GM21528 (cell line): ENCODE measurements around the gene PCYT1B.
"Not testable (repeated sequence)": the region's sequence is repeated elsewhere in the genome, so short reads cannot be mapped to it uniquely, and the experiment has no call there.

Source experiments
- ATAC-seq: cut with Tn5 transposase; IDR thresholded peaks from one replicate; pipeline ENCODE4 v1.9.1; 2021; ENCODE audit warnings: mild to moderate bottlenecking, moderate library complexity; ENCODE audit not compliant: unreplicated experiment, low FRiP score

PCYT1B gene

GRCh38 chrX:24646745-24647182, 383 bp downstream of the PCYT1B start:
- ATAC-seq = no peak

DNA sequence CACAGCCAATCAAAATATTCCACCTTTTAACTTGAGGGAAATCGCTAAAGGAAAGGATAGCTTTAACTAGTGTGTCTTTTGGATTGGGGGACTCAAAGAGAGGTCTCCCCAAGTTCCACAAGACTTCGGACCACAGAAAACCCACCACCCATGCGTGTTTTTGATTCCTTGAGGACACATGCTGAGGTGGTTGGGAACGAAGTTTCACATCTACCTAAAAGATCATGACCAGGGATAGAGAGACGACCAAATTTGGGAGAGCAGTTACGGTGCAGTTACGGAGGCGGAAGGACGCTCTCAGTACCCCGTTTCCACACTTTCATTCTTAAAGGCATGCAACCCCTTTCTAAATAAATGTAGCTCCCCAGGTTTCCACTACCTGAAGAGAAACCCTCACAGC, 1.1 kb downstream of the PCYT1B start:
- ATAC-seq = no peak

GRCh38 chrX:24643116-24643515, 4.0 kb downstream of the PCYT1B start:
- ATAC-seq = no peak

- no peak for ATAC-seq
Observed at GRCh38 chrX:24629701-24630100, 17.4 kb downstream of the PCYT1B start.

GRCh38 chrX:24619647-24620046, 27.5 kb downstream of the PCYT1B start:
- ATAC-seq = no peak

DNA sequence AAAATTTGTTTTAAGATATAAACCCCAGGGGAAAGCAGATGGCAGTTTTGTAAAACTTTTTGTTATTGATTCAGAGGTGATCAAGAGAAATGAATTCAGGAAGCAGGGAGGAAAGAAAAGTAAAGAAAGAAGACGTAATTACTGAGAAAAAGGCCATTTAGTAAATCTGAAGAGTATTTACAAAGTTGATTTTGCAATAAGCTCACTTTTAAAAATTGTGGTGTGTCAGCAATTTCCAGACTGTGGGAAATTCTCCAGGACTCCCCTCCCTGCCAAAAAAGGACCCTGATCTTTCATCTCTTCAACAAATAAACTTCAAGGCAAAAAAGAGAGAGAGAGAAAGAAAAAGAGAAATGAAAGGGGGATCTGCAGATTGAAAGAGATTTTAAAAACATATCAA, 36.6 kb downstream of the PCYT1B start:
- no peak for ATAC-seq

GRCh38 chrX:24607616-24608015, 39.5 kb downstream of the PCYT1B start:
- ATAC-seq = no peak

DNA sequence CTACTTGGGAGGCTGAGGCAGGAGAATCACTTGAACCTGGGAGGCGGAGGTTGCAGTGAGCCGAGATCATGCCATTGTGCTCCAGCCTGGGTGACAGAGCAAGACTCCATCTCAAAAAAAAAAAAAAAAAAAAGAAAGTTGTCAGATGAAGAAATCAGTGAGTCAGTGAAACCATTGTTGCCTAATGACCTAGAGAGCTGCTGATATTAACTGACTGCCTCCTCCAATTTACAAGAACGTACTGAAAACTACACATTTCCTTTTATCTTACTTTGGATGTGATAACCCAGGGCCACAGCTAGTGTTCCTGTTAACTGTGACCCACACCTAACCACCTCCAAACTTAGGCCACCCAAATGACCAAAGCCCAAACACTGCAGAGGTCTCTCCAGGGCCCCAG, 41.2 kb downstream of the PCYT1B start:
- not testable (repeated sequence) for ATAC-seq

DNA sequence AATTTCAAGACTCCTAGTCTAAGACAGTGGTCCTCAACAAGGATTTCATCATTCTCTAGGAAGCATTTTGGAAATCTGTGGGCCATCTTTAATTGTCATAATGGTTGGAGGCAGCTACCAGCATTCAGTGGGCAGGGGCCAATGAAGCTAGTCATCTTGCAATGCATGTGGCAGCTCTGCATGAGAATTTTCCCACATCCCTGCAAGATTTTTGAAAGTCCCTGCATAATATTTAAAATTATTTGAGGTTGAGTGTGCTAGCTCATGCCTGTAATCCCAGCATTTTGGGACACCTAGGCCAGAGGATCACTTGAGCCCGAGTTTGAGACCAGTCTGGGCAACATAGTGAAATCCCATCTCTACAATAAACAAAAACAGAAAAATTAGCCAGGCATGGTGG, 44.0 kb downstream of the PCYT1B start:
- no peak for ATAC-seq

DNA sequence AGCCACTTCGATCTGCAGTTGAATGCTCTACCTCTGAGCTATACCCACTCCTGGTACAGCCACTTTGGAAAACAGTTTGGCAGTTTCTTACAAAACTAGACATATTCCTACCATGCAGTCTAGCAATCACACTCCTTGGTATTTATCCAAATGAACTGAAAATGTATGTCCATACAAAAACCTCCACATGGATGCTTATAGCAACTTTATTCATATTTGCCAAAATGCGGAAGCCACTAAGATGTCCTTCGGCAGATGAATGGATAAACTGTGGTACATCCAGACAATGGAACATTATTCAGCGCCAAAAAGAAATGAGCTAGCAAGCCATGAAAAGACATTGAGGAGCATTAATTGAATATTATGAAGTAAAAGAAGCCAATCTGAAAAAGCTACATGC, 45.3 kb downstream of the PCYT1B start:
- no peak for ATAC-seq

- ATAC-seq = no peak
Observed at GRCh38 chrX:24594501-24594900, 52.6 kb downstream of the PCYT1B start.

DNA sequence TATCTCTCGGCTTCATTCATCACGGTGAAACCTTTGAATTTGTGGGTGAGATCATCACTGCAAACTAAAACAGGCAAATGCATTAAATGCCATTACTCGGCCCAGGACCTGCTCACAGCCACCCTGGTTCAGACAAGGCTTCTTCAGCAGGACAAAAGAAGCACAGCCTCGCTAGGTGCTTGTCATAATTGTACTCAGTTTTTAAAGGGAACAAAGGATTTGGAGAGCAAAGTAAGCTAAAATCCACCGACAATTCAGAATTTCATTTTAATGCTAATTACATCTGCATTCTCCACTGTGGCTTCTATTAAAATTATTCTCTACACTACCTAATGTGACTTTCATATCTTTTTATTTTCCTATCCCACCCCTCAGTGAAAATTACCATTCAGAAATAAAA, 57.0 kb downstream of the PCYT1B start:
- ATAC-seq = no peak

GRCh38 chrX:24577091-24577490, 70.1 kb downstream of the PCYT1B start:
- ATAC-seq = no peak

DNA sequence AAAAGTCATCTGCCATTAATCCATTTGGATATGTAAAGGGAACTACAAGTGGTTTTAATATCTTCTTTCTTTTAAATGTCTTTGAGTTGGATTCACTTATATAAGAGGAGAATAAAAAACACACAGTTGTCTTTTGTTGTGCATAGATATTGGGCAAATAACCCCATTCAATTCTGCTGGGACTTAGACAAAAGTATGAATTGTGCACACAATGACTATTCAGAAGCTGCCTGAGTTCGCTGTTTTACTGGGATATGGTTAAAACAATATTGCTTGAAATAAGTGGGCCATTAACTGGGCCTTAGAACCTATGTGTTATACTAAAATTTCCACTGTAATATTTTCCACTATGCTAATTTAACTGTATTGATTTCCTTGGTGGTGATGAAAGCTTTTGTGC, 71.7 kb downstream of the PCYT1B start:
- no peak for ATAC-seq

DNA sequence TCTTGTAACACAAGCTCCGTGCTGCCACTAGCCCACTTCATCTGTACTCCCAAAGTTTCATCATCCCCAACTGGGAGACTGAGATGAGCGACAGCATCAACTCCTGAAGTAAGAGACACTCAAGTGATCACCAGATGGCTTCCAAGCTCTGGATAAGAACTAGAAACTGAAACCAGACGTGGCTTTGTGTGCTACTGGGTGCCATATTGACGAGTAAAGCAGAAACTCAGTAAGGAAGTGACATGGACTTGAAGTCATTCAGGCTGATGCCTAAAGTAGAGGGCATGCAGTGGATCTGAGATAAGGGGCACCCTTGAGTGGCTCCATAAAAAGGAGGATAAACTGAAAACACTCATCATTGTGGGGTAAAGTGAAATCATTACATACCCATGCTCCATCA, 72.4 kb downstream of the PCYT1B start:
- no peak for ATAC-seq

DNA sequence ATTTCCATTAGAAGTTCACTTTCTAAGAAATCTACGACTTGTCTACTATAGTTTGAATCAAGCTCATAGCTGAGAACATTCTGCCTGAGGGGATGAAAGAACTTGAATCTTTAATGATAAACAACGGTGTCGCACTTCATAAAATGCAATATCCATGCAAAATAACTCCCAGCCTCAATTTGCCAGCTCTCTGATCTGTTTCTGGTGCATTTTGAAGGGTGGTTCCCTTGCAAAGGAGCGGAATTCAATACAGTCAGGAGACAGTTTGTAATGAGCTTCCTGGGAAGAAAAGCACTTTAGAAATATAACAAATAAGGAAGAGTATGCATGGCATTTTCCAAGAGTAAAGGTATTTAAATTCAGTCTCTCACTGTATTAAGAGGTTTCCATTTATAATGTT, 80.0 kb downstream of the PCYT1B start:
- ATAC-seq = no peak

DNA sequence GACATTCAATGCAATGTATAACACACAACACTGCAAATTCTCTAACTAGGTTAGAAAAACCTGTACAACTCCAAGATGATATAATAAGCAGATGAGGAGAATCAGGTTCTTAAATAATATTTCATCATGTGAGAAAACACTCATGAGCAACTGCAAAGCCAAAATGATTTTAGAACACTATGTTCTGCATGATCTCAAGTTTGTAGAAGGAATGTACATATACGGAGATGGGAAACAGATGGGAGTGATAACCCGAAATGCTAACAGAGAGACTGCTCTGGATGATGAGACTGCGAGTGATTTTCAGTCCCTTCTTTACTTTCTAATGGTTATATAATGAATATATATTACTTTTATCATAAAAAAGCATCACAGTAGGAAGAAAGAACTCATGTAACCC, 80.9 kb downstream of the PCYT1B start:
- no peak for ATAC-seq

DNA sequence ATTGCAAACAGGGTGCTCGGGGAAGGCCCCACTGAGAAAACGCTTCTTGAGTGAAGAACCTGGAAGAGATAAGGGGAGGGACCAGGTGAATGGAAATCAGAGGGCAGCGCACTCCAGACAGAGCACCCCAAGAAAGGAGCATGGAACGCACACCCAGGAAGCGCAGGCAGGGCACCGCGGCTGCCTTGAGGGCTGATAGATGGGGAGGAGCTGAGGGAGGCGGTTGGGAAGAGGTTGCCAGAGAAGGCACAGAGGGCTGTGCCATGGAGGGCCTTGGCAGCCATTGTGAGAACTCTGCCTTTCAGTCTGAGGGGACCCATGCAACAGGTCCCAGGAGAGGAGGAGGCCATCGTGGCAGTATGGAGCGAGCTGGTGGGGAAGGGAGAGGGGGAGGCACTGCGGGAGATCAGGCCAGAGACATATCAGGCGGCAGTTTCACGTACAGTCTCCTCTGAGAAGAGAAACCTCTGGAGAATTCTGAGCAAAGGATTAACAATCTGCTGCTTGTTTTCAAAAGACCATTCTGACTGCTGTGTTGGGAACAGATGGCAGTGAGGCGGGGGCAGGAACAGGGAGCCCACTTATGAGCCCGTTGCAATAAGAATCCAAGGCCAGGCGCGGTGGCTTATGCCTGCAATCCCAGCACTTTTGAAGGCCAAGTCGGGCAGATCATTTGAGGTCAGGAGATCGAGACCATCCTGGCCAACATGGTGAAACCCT, 83.7 kb downstream of the PCYT1B start:
- ATAC-seq = no peak

DNA sequence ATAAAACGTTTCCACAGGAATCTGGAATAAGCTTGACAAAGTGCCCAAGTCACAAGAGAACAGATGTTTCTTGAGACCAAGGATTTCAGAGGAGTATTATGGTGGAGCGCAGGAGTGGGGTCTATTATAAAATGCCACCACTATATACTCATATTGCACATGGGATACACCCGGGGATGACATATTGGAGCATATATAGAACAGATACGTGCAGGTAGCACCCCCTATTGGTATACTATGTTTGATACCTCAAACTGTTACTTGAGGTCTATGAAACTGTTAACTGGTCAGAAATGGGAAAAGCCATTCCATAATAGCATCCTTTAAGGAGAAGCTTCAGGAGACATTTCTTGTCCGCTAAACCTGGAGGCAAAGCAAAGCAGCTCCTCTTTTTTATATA, 86.0 kb downstream of the PCYT1B start:
- no peak for ATAC-seq

GRCh38 chrX:24553011-24553410, 94.1 kb downstream of the PCYT1B start:
- ATAC-seq = no peak

- ATAC-seq = no peak
Observed at GRCh38 chrX:24550166-24550565, 97.0 kb downstream of the PCYT1B start.

GRCh38 chrX:24547961-24548360, 99.2 kb downstream of the PCYT1B start:
- no peak for ATAC-seq

DNA sequence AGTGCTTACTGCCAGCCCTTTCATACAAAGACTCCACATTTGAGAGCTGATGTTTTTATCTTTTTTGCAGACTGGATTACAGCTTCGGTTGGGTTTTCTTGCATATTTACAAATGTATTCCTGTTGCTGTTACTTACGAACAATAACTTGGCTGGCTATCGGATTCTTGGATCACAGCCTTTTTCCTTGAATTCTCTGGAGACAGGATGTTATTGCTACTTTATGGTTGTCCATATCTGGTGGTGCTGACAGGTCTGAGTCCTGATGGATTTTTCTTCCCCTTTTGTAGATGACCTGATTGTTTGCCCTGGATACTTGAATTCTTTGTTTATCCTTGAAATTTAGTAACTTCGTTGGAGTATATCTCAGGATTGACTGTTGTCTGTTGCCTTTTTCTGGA, 104.4 kb downstream of the PCYT1B start:
- ATAC-seq = no peak
